Body of pancreas (tissue), 4 donors: ENCODE data around the gene SLC25A1.

ENCODE experiments used
- POLR2A ChIP-seq, 3 donors: fragments of 450-650 bp; IDR thresholded peaks; one replicate each; pipeline ENCODE4 v1.6.1; 2016; ENCODE audit warnings: antibody characterized with exemption in 3 of 3, mild to moderate bottlenecking in 2 of 3
- TF ChIP-seq, protein P1 (sequence below), 7 experiments: fragments of 450-650 bp in 4 of 7; fragments of 200-600 bp in 3 of 7; sonication (generic) in 3 of 7; IDR thresholded peaks; one replicate each; pipeline ENCODE4 v1.5.1; 2016 to 2019; ENCODE audit warnings: antibody characterized with exemption in 7 of 7

DNA sequence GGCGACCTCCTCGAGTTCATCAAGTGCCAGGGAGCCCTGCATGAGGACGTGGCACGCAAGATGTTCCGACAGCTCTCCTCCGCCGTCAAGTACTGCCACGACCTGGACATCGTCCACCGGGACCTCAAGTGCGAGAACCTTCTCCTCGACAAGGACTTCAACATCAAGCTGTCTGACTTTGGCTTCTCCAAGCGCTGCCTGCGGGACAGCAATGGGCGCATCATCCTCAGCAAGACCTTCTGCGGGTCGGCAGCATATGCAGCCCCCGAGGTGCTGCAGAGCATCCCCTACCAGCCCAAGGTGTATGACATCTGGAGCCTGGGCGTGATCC, 46.9 kb downstream of the SLC25A1 start:
- TF ChIP-seq, protein P1, sequence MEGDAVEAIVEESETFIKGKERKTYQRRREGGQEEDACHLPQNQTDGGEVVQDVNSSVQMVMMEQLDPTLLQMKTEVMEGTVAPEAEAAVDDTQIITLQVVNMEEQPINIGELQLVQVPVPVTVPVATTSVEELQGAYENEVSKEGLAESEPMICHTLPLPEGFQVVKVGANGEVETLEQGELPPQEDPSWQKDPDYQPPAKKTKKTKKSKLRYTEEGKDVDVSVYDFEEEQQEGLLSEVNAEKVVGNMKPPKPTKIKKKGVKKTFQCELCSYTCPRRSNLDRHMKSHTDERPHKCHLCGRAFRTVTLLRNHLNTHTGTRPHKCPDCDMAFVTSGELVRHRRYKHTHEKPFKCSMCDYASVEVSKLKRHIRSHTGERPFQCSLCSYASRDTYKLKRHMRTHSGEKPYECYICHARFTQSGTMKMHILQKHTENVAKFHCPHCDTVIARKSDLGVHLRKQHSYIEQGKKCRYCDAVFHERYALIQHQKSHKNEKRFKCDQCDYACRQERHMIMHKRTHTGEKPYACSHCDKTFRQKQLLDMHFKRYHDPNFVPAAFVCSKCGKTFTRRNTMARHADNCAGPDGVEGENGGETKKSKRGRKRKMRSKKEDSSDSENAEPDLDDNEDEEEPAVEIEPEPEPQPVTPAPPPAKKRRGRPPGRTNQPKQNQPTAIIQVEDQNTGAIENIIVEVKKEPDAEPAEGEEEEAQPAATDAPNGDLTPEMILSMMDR (IDR thresholded peaks at IDR 0.05) = no peak
- no peak for TF ChIP-seq POLR2A (IDR thresholded peaks at IDR 0.05)
